Measurements from ENCODE around the gene KIF4A.
"Not testable (repeated sequence)": the region's sequence is repeated elsewhere in the genome, so short reads cannot be mapped to it uniquely, and the experiment has no call there.

The KIF4A gene

DNA sequence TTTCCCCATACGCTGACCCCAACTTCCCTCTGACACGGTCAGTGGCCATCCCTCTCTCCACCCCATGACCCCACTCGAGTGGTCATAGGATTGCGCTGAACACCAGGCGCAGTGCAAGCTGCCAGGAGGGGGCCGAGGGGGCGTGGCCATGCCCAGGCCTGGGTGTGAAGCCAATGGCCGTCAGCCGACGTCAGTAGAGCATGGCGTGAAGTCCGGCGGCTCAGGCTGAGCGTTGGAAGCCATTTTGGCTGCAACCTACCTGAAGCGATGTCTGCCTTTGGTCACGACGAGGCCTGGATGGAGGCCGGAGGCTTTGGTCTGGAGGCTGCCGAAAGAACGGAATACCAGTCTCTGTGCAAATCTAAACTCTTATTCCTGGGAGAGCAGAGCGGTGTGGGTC, 8.0 kb upstream of the KIF4A start, which contains the start of gene RAB41:
Gene RAB41, plus strand, starts transcription at position 222 of the 400 bp plus-strand sequence. Its CDS starts 46 bp downstream, at position 268.
- no peak for DNase-seq (ENCODE audit: low spot score)

DNA sequence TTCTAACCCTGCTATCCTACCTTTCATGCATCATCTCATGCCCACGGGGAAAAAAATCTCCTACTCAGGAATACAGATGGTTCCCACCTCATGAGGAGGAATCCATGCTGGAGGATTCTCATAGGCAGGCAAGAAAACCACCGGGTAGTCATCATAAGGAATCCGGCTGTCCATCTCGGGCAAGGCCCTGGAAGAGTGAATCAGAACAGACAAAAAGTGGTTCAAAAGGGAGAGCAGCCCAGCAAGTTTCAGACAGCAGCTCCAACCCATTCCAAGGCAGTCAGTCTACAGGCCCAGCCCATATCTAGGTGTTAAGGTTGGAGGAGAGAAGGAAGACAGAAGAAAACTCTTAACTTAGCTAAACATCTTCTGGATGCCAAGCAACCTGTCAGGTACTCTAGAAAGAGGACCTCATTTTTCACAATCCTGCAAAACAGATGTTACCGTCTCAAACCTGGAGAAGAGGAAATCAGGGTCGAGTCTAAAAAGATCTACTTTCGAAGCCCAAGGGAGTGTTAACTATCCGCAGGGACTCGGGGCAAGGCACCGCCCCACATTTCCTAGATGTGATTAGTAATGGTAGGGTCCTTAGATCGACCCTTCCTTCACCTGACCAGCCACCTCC, 624 bp upstream of the KIF4A start:
- DNase-seq (ENCODE audit: low spot score), result no peak

DNA sequence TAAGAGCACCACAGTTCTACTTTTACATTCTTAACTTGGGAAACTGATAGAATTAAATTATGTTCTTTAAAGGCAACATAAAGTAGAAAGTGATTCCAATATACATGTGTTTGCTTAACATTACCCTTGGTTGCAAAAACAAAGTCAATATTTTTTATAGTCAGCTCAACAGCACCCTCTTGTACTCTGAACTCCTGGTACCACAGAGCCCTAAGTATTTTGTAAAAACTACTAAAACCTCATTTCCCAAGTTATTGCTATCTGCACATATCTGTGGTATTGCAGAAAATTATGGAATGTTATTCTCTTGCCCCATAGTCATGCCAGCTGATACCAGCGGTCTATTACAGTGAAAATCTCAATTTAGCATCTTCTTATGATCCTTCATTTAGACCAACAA, 2.9 kb downstream of the KIF4A start:
- no peak for DNase-seq (ENCODE audit: low spot score)

- DNase-seq (ENCODE audit: low spot score), result no peak
Measured at GRCh38 chrX:70293621-70294020, 3.7 kb downstream of the KIF4A start.

DNA sequence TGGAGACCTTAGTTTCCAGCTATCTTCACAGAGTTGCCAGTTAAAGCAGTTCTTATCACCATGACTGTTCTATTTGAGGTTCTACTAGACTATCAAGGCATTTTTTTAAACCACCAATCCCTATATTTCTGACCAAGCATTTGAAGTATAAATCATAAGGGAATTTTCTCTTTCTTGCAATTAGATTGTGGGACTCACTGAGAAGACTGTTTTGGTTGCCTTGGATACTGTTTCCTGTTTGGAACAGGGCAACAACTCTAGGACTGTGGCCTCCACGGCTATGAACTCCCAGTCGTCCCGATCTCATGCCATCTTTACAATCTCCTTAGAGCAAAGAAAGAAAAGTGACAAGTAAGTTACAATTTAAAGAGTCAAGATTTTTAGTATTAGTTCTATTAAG, 11.8 kb downstream of the KIF4A start:
- no peak for DNase-seq (ENCODE audit: low spot score)

GRCh38 chrX:70313503-70313902, 23.6 kb downstream of the KIF4A start:
- no peak for DNase-seq (ENCODE audit: low spot score)

DNA sequence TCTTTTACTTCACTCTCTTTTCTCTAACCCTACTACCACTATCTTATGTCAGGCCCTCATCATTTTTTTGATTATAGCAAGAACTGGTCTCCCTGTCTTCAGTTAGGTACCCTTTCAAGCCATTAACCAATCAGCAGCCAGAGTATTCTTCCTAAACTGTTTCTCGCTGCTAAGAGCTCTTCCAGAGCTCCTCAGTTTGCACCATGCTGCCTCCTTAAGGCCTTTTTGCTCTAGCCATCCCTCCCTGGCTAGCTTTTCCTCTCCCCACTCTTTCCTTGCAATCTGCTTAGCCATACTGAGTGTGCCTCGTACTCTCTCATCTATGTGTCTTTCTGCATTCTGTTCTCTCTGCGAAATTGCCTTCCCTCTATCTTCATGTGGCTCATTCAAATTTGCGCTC, 32.9 kb downstream of the KIF4A start:
- DNase-seq (ENCODE audit: low spot score), result no peak

DNA sequence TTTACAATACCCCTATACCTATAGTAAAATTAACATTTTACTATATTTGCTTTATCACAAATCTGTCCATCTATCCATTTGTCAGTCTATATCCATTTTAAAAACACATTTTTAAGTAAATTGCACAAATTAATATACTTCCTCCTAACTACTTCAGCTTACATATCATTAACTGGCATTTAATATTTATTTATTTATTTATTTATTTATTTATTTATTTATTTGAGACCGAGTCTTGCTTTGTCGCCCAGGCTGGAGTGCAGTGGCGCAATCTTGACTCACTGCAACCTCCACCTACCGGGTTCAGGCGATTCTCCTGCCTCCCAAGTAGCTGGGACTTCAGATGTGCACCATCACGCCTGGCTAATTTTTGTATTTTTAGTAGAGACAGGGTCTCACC, 33.7 kb downstream of the KIF4A start:
- DNase-seq (ENCODE audit: low spot score), result not testable (repeated sequence)

DNA sequence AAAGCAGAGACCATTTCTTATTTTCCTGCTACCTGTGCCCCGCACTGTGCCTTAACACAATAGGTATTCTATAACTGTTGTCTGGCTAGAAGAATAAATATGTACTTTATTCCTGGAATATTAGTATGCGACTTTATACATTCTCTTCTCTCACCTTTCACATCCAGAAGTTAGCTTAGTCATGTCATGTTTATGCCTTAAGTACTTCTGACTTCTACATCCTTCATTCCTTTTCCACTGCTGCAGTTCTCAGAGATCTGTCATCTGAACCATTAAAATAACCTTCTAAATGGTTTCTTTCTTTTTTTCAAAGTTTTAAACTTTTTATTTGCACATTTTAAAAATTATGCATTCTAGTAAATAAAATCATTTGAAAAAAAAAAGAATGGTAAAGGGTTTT, 34.4 kb downstream of the KIF4A start:
- DNase-seq (ENCODE audit: low spot score), result no peak

GRCh38 chrX:70331161-70331560, 41.3 kb downstream of the KIF4A start:
- DNase-seq (ENCODE audit: low spot score), result no peak

DNA sequence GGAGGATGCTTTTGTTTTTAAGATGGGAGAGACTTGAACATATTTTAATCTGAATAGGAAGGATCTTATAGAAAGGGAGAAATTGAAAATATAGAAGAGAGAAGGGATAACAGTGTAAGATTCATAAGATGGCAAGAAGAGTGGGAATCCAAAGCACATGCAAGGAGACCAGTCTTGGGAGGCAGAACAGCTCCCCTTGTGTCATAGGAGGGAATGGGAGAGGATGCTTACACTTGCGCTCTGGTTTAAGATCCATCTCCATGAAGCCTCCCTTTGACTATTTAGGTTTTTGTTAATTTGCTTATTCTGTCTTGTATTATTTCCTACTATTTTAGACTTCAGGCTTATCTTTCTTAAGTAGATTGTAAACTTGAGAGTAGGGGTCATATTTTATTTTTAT, 42.7 kb downstream of the KIF4A start:
- DNase-seq (ENCODE audit: low spot score), result no peak

DNA sequence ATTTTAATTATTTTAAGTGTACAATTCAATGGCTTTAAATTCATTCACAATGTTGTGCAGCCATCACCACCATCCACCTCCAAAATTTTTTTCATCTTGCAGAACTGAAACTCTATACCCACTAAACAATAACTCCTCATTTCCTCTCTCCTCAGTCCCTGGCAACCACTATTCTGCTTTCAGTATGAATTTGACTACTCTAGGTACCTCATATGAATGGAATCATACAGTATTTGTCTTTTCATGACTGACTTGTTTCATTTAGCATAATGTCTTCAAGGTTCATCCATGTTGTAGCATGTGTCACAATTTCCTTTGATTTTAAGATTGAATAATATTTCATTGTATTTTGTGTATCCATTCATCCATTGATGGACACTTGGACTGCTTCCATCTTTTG, 46.9 kb downstream of the KIF4A start:
- DNase-seq (ENCODE audit: low spot score), result no peak

DNA sequence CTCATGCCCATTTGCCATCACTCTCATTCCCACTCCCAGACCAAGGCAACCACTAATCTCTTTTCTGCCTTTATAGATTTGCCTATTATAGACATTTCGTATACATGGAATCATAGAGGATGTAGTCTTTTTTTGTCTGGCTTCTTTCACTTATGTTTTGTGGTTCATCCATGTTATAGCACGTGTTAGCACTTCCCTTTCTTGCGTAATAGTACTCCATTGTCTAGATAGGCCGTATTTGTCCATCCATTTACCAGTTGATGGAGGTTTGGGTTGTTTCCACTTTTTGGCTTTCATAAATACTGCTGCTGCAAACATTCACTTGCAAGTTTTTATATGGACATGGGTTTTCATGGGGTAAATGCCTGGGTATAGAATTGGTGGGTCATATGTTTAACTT, 48.4 kb downstream of the KIF4A start:
- no peak for DNase-seq (ENCODE audit: low spot score)

DNA sequence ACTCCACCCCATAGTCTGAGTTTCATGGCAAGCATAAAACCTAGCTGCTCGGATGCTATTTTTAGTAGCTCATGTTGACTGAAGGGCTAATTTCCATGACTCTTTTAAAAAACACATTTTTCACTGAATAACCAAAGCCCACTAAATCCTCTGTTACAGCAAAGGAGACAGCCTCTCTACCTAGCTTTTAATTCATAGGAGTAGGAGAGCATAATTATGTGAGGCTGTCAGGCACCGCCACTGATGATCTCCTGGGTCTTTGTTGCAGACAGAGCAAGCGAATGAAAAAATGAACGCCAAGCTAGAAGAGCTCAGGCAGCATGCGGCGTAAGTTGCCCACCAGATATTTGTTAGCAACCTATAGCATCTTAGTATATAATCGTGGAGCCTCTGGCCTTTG, 53.5 kb downstream of the KIF4A start:
- no peak for DNase-seq (ENCODE audit: low spot score)

DNA sequence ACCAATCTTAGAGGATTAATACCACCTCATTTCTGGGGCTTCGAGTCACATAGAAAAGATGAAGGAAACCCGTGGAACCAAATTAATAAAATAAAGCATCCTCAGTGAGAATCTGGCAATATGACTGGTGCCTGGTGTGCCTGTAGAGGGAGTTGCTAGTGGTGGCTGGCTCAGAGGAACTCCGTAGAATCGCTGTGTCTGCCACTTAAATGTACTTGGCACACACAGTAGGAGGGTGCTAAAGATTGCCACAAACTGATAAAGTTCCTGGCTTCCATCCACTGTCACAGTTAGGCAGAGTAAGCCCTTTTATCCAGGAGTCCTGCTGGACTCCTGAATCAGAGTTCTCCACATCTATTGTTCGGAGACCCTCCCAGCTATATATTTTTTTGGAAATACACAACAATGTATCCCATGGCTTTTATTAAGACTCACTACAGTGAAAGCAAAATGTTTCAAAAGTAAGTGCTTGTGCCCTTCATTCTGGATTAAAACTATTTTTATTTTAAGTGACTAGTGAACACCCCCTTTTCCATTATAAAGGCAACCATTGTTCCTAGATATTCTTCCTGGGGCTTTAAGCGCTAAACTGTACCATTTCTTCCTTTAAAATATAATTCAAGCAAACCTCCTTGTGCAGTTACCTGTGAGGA, 56.6 kb downstream of the KIF4A start:
- no peak for DNase-seq (ENCODE audit: low spot score)

DNA sequence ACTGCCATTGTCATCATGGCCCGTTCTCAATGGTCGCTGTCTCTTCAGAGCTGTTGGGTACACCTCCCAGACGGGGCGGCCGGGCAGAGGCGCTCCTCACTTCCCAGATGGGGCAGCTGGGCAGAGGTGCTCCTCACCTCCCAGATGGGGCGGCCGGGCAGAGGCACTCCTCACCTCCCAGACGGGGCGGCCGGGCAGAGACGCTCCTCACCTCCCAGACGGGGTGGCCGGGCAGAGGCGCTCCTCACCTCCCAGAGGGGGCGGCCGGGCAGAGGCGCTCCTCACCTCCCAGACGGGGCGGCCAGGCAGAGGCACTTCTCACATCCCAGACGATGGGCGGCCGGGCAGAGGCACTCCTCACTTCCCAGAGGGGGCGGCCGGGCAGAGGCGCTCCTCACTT, 58.9 kb downstream of the KIF4A start:
- DNase-seq (ENCODE audit: low spot score), result not testable (repeated sequence)

DNA sequence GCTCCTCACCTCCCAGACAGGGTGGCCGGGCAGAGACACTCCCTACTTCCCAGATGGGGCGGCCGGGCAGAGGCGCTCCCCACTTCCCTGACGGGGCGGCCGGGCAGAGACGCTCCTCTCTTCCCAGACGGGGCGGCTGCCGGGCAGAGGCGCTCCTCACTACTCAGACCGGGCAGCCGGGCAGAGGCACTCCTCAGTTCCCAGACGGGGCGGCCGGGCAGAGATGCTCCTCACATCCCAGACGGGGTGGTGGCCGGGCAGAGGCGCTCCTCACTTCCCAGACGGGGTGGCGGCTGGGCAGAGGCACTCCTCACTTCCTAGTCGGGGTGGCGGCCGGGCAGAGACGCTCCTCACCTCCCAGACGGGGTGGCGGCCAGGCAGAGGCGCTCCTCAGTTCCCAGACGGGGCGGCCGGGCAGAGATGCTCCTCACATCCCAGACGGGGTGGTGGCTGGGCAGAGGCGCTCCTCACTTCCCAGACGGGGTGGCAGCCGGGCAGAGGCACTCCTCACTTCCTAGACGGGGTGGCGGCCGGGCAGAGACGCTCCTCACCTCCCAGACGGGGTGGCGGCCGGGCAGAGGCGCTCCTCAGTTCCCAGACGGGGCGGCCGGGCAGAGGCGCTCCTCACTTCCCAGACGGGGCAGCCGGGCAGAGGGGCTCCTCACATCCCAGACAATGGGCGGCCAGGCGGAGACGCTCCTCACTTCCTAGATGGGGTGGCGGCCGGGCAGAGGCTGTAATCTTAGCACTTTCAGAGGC, 59.6 kb downstream of the KIF4A start:
- not testable (repeated sequence) for DNase-seq (ENCODE audit: low spot score)

- no peak for DNase-seq (ENCODE audit: low spot score)
Measured at GRCh38 chrX:70352496-70352895, 62.6 kb downstream of the KIF4A start.

DNA sequence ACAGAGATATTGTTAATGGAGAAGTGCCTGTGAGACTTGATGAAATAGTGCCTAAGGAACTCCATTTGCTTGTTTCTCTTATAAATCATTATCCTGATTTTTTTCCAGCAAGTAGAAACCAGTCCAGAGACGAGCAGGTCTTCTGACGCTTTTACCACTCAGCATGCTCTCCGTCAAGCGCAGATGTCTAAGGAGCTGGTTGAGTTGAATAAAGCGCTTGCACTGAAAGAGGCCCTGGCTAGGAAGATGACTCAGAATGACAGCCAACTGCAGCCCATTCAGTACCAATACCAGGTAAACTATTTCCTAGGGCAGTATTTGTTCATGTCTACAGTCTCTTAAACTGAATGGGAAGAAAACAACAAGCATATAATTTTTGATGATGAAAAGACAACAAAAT, 63.6 kb downstream of the KIF4A start:
- DNase-seq (ENCODE audit: low spot score), result no peak

DNA sequence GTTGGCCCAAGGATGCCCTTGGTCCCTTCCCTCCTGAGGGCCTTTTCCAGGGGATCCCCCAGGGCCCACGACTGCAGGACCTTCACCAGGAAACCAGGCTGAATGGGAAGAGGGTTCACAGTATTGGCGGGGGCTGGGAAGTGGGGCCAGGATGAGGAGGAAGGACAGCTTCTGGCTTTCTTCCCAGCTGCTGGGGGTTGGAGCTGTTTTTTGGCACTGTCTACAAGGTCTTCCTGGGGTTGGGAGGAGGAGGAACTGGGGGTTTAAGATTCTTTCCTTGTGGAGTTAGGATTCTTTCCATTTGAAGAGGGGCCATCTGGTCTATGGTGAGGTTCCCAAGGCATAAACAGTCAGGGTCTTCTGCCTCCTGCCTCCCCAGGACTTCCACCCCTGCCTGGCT, 64.8 kb downstream of the KIF4A start:
- no peak for DNase-seq (ENCODE audit: low spot score)

- no peak for DNase-seq (ENCODE audit: low spot score)
Measured at GRCh38 chrX:70359458-70359857, 69.6 kb downstream of the KIF4A start.

- no peak for DNase-seq (ENCODE audit: low spot score)
Measured at GRCh38 chrX:70360366-70360765, 70.5 kb downstream of the KIF4A start.

DNA sequence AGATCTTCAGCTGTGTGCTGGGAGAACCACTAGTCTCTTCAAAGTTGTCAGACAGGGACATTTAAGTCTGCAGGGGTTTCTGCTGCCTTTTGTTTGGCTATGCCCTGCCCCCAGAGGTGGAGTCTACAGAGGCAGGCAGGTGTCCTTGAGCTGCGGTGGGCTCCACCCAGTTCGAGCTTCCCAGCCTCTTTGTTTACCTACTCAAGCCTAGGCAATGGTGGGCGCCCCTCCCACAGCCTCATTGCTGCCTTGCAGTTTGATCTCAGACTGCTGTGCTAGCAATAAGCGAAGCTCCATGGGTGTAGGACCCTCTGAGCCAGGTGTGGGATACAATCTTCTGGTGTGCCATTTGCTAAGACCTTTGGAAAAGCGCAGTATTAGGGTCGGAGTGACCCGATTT, 78.8 kb downstream of the KIF4A start:
- not testable (repeated sequence) for DNase-seq (ENCODE audit: low spot score)
